HG03060 (cell line): ENCODE results near the gene FHL2.
A peak's percentile ranks its signal among the peaks of the same experiment; 100 is the strongest.

Experiments
- ATAC-seq: cut with Tn5 transposase; IDR thresholded peaks from one replicate; pipeline ENCODE4 v1.9.1; 2021; ENCODE audit warnings: low read depth, moderate number of reproducible peaks; ENCODE audit not compliant: unreplicated experiment

Gene FHL2

DNA sequence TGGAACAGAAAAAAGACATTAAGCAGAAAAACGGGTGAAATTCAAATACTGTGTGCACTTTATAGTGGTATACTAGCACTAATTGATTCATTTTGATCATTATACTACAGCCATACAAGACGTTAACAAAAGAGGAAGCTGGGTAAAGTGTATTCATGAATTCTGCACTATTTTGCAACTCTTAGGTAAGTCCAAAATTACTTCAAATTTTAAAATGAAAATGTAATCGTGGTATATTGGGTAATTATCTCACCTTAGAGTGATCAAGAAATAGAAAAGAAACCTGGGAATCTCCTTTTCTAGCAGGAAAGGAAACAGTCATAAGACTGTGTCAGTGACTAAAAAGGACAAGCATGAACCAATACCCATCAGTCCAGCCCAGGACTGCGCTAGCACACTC is 74.8 kb downstream of the FHL2 start:
- ATAC-seq, result no peak

DNA sequence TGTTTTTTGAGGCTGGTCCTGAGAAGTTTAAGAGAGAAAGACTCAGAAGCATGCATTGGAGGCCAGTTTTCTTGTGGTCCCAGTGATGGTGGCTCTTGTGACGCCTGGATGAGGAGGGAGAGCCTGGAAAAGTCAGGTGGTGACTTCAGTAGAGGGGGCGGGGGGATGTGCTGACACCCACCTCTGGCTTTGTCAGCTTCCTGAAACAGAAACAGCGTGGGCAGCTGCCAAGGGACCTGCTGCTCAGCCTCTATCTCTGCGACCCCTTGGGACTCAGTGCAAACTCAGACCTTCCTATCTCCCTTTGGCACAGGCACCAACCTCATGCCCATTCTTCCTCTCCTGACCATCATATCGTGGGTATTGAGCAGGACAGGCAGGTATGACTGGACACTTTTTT is 75.7 kb downstream of the FHL2 start:
- ATAC-seq, result no peak

DNA sequence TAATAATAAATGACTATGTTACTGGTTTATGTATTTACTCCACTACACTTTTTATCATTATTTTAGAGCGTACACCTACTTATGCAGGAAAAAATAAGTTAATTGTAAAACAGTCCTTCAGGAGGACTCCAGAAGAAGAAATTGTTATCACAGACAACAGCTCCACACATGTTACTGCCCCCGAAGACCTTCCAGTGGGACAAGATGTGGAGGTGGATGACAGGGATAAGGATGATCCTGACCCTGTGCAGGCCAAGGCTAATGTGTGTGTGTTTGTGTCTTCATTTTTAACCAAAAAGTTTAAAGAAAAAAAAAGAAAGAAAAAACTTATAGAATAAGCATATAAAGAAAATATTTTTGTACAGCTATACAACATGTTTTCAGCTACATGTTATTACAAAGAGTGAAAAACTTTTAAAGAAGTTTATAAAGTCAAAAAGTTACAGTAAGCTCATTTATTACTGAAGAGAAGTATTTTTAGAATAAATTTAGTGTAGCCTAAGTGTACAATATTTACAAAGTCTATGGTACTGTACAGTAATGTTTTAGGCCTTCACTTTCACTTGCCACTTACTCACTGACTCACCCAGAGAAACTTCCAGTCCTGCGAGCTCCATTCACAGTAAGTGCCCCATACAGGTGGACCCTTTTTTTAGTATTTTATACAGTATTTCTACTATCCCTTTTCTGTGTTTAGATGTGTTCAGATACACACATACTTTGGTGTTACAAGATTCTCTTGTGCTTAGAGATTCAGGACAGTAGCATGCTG is 76.8 kb downstream of the FHL2 start:
- no peak for ATAC-seq

DNA sequence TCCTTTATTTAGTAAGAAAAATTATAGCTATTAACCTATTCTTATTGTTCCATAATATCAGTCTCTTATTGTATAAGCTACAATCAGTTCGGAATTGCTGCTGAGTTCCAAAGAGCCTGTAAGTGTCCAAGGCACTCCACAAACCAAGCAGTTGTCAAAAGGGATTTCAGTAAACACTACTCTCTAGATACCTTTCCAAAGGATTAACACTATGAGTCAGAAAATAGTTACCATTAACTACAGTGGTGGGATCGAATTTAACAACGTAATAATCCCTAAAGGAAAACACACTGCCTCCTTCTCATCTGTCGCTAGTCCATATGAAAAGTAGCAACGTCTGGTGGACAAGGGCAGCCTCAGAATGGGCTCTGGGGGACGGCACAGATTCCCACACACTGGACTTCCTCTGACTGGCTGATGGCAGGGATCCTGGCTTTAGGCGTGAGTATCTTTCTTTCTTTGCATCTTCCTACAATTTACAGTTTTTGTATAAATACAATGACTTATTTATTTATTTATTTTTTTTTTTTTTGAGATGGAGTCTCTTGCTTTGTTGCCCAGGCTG is 78.1 kb downstream of the FHL2 start:
- ATAC-seq, result no peak

DNA sequence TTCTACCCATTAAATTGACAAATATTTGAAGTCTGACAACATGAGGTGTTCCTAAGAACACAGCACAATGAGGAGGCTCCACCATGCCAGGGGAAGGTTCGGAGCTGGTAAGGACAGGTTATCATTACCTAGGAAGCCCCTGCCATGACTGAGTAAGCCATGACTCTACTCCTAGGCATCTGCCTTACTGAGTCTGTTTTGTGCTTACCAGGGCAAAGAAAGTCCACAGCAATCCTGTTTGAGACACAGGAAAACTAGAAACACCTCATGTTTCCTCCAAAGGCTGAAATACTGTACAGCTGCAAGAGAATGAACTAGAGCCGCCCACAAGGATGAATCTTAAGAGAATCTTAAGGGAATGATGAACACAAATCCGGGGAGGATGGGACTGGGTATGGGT is 80.9 kb downstream of the FHL2 start:
- ATAC-seq, result no peak

DNA sequence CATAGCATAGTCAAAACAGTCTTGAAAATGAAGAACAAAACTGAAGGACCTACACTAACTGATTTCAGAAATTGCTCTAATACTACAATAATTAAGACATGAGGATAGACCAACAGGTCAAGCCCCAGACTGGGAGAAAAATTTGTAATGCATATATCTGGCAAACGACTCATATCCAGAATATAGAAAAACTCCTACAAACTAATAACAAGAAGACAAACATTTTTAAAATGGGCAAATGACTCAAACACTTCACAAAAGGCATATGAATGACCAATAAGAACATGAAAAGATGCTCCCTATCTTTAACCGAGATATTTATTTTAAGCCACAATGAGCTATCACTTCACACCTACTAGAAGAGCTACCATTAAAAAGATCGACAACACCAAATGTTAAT is 83.5 kb downstream of the FHL2 start:
- peak; percentile 41 for ATAC-seq

DNA sequence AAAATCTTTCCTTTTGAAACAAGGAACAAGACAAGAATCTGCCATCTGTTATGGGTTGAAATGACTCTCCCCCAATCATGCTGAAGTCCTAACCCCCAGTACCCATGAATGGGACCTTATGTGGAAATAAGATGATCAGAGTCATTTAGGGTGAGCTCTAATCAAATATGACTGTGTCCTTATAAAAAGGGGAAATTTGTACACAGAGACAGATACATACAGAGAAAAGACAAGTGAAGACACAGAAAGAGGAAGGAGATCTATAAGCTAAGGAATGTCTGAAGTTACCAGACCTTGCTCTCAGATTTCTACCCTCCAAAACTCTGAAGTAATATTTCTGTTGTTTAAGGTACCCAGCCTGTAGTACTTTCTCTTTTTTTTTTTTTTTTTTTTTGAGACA is 85.0 kb downstream of the FHL2 start:
- ATAC-seq, result peak; percentile 32
